H1 (cell line): Measurements from ENCODE around the gene COX5A. TPM values are rescaled to one million over a fixed set of nuclear protein-coding genes. Genes with fewer than 3 reads are reported as not detected.

Source experiments
- CTCF ChIA-PET: fragments of 300-600 bp; sonication (Branson Sonifier 250); formaldehyde crosslinking; loops from one replicate; lab custom pipeline; 2021; ENCODE audit not compliant: partially characterized antibody; lab: Charles Lee
- POLR2A ChIA-PET: fragments of 300-600 bp; sonication (Branson Sonifier 250); formaldehyde crosslinking; loops from one replicate; lab custom pipeline; 2021; ENCODE audit warnings: inconsistent platforms; ENCODE audit not compliant: partially characterized antibody; lab: Charles Lee
- DNase-seq, 2 experiments: peaks; one replicate each; pipeline versions ENCODE4 v3.0.0 to v3.0.0-alpha.2; 2010 to 2022; ENCODE audit warnings: low spot score in 2 of 2, low read depth in 1 of 2, mixed read lengths in 1 of 2
- FAIRE-seq: peaks from 2 replicates; lab custom pipeline; 2011; peaks lifted over from hg19 to GRCh38; lab: Jason Lieb, UNC
- H2AFZ ChIP-seq: 2 replicates; pipeline ENCODE4 v1.8.1; 2012; ENCODE audit warnings: low read length, inconsistent platforms
- H2AK5ac ChIP-seq: 2 replicates; pipeline ENCODE4 v1.6.1; 2013; ENCODE audit warnings: low read depth, low read length
- H2BK120ac ChIP-seq: replicated peaks from 2 replicates; pipeline ENCODE3; 2013; ENCODE audit warnings: low read depth, low read length, inconsistent platforms
- H2BK12ac ChIP-seq: 2 replicates; pipeline ENCODE4 v1.6.1; 2013; ENCODE audit warnings: low read depth, low read length
- H2BK15ac ChIP-seq: 2 replicates; pipeline ENCODE4 v1.6.1; 2013; ENCODE audit warnings: low read length
- H2BK20ac ChIP-seq: 2 replicates; pipeline ENCODE4 v1.6.1; 2013; ENCODE audit warnings: low read length
- H2BK5ac ChIP-seq: 2 replicates; pipeline ENCODE4 v1.6.1; 2013; ENCODE audit warnings: low read depth, low read length
- H3K14ac ChIP-seq: 2 replicates; pipeline ENCODE4 v1.6.1; 2013; ENCODE audit warnings: inconsistent platforms; ENCODE audit not compliant: insufficient read length
- H3K18ac ChIP-seq: 2 replicates; pipeline ENCODE4 v1.6.1; 2013; ENCODE audit warnings: low read length; ENCODE audit errors: extremely low read depth
- H3K23ac ChIP-seq: 2 replicates; pipeline ENCODE4 v1.6.1; 2013; ENCODE audit warnings: inconsistent platforms; ENCODE audit not compliant: insufficient read length
- H3K23me2 ChIP-seq: 2 replicates; pipeline ENCODE4 v1.6.1; 2013; ENCODE audit warnings: low read depth, low read length
- H3K27ac ChIP-seq: 2 replicates; pipeline ENCODE4 v1.6.1; 2011; ENCODE audit warnings: low read depth, low read length, inconsistent platforms
- H3K27me3 ChIP-seq, 4 experiments: replicated peaks in 1 of 4; 1 replicate in 1 of 4; 2 replicates in 3 of 4; pipeline versions ENCODE4 v1.6.1 to v1.8.1; 2011 to 2013; ENCODE audit warnings: low read length in 3 of 4, mild to moderate bottlenecking in 3 of 4, inconsistent platforms in 2 of 4, mixed read lengths in 2 of 4, moderate library complexity in 1 of 4; ENCODE audit not compliant: control insufficient read depth in 3 of 4, insufficient read depth in 3 of 4; ENCODE audit errors: extremely low read depth in 1 of 4
- H3K36me3 ChIP-seq, 4 experiments: 2 replicates each; pipeline versions ENCODE4 v1.6.1 to v1.8.1; 2011 to 2013; ENCODE audit warnings: mild to moderate bottlenecking in 4 of 4, low read length in 3 of 4, moderate library complexity in 2 of 4, control low read depth in 1 of 4, inconsistent platforms in 1 of 4; ENCODE audit not compliant: insufficient read depth in 4 of 4, control insufficient read depth in 2 of 4
- H3K4ac ChIP-seq: replicated peaks from 2 replicates; pipeline ENCODE3; 2013; ENCODE audit warnings: low read length, low read depth, mixed read lengths, inconsistent platforms; ENCODE audit not compliant: insufficient read length
- H3K4me1 ChIP-seq, 4 experiments: replicated peaks in 1 of 4; 1 replicate in 1 of 4; 2 replicates in 3 of 4; pipeline versions ENCODE4 v1.6.1 to v1.8.1; 2011 to 2013; ENCODE audit warnings: low read length in 3 of 4, inconsistent platforms in 2 of 4, mixed read lengths in 1 of 4; ENCODE audit not compliant: insufficient read depth in 4 of 4, control insufficient read depth in 3 of 4
- H3K4me2 ChIP-seq, 2 experiments: 2 replicates each; pipeline versions ENCODE4 v1.6.1 to v1.8.1; 2011 to 2013; ENCODE audit warnings: low read depth in 2 of 2, low read length in 2 of 2, control low read depth in 1 of 2, inconsistent platforms in 1 of 2, mild to moderate bottlenecking in 1 of 2; ENCODE audit not compliant: insufficient read depth in 1 of 2
- H3K4me3 ChIP-seq, 4 experiments: fragments of 200-600, 300-600 bp in 1 of 4; sonication (generic), shearing (Covaris generic), sonication (Bioruptor Twin) in 1 of 4; 2 replicates each; pipeline versions ENCODE4 v1.5.1 to v1.8.1; 2011 to 2016; ENCODE audit warnings: low read length in 4 of 4, low read depth in 3 of 4, control low read depth in 2 of 4, inconsistent platforms in 2 of 4, mild to moderate bottlenecking in 2 of 4, mixed read lengths in 1 of 4, moderate library complexity in 1 of 4; ENCODE audit not compliant: insufficient read depth in 2 of 4; ENCODE audit errors: extremely low read depth in 1 of 4
- H3K56ac ChIP-seq: replicated peaks from 2 replicates; pipeline ENCODE3; 2013; ENCODE audit warnings: low read depth, mild to moderate bottlenecking, mixed read lengths, low read length, inconsistent platforms; ENCODE audit not compliant: insufficient read length
- H3K79me1 ChIP-seq: 2 replicates; pipeline ENCODE4 v1.6.1; 2013; ENCODE audit warnings: low read depth, low read length, control low read depth
- H3K79me2 ChIP-seq, 2 experiments: 2 replicates each; pipeline versions ENCODE4 v1.6.1 to v1.8.1; 2012 to 2013; ENCODE audit warnings: low read length in 2 of 2, mild to moderate bottlenecking in 2 of 2, inconsistent platforms in 1 of 2; ENCODE audit not compliant: insufficient read depth in 2 of 2, control insufficient read depth in 1 of 2
- H3K9ac ChIP-seq, 4 experiments: replicated peaks in 1 of 4; 1 replicate in 1 of 4; 2 replicates in 3 of 4; pipeline versions ENCODE4 v1.6.1 to v1.8.1; 2011 to 2013; ENCODE audit warnings: low read depth in 3 of 4, low read length in 3 of 4, control low read depth in 2 of 4, mild to moderate bottlenecking in 2 of 4, moderate library complexity in 2 of 4, inconsistent platforms in 1 of 4; ENCODE audit errors: extremely low read depth in 1 of 4
- H3K9me3 ChIP-seq, 2 experiments: 2 replicates each; pipeline versions ENCODE4 v1.6.1 to v1.8.1; 2012 to 2013; ENCODE audit warnings: mild to moderate bottlenecking in 2 of 2, moderate library complexity in 2 of 2, control low read depth in 1 of 2, inconsistent platforms in 1 of 2, low read depth in 1 of 2, low read length in 1 of 2, mixed read lengths in 1 of 2; ENCODE audit not compliant: insufficient read depth in 2 of 2
- H4K20me1 ChIP-seq, 2 experiments: replicated peaks in 1 of 2; 2 replicates each; pipeline versions ENCODE3 to v1.8.1; 2011 to 2013; ENCODE audit warnings: inconsistent platforms in 2 of 2, low read length in 2 of 2, mild to moderate bottlenecking in 1 of 2; ENCODE audit not compliant: insufficient read depth in 2 of 2, control insufficient read depth in 1 of 2
- H4K5ac ChIP-seq: 2 replicates; pipeline ENCODE4 v1.6.1; 2013; ENCODE audit warnings: low read length, low read depth, mixed read lengths, inconsistent platforms; ENCODE audit not compliant: insufficient read length
- H4K8ac ChIP-seq: 2 replicates; pipeline ENCODE4 v1.8.0; 2013; ENCODE audit warnings: mild to moderate bottlenecking, moderate library complexity, low read length, inconsistent platforms; ENCODE audit not compliant: insufficient read depth; ENCODE audit errors: extremely low read depth
- H4K91ac ChIP-seq: replicated peaks from 2 replicates; pipeline ENCODE3; 2013; ENCODE audit warnings: low read length, mixed read lengths, inconsistent platforms; ENCODE audit not compliant: insufficient read length
- KDM4A ChIP-seq: IDR thresholded peaks from one replicate; pipeline ENCODE4 v1.7.1; 2012; ENCODE audit warnings: low read depth, mild to moderate bottlenecking, moderate library complexity, low read length, inconsistent platforms; ENCODE audit not compliant: severe bottlenecking
- RNF2 ChIP-seq: fragments of 200-900, 300-1000 bp; sonication (generic); IDR thresholded peaks from 2 replicates; pipeline ENCODE4 v1.7.1; 2016; ENCODE audit warnings: borderline replicate concordance, low read depth, mild to moderate bottlenecking, antibody characterized with exemption, low read length; ENCODE audit not compliant: poor library complexity, severe bottlenecking; ENCODE audit errors: missing control alignments
- SAP30 ChIP-seq: fragments of 300-600 bp; sonication (generic); IDR thresholded peaks from 2 replicates; pipeline ENCODE4 v1.7.1; 2012; ENCODE audit warnings: low read length, moderate library complexity, mild to moderate bottlenecking, inconsistent platforms; ENCODE audit not compliant: insufficient read depth, insufficient replicate concordance
- SIN3A ChIP-seq, 2 experiments: IDR thresholded peaks in 1 of 2; conservative IDR thresholded peaks in 1 of 2; 2 replicates each; pipeline ENCODE4 v1.6.1; 2011 to 2012; ENCODE audit warnings: low read length in 2 of 2, improper control_type of control experiment in 1 of 2, low read depth in 1 of 2, mild to moderate bottlenecking in 1 of 2
- SP2 ChIP-seq: IDR thresholded peaks from 2 replicates; pipeline ENCODE4 v1.6.1; 2012; ENCODE audit warnings: mild to moderate bottlenecking, low read length, inconsistent platforms
- WGBS, 2 experiments: shearing (Covaris generic) in 1 of 2; methylation state at CpG; one replicate each; pipeline versions ENCODE4 v1.1.6 to v1.1.7; 2013 to 2015; ENCODE audit warnings: low lambda C conversion rate in 2 of 2, mixed read lengths in 2 of 2, inconsistent platforms in 1 of 2, low coverage in 1 of 2, missing lambda C conversion rate in 1 of 2; ENCODE audit not compliant: insufficient replicate concordance in 2 of 2, insufficient coverage in 1 of 2, insufficient read length in 1 of 2; ENCODE audit errors: extremely low coverage in 1 of 2, missing lambda C conversion rate in 1 of 2; 5-methylcytosine and 5-hydroxymethylcytosine counted together
- polyA plus RNA-seq, 7 experiments: library from polyadenylated mRNA; depleted of rRNA in 3 of 7; stranded (reverse) in 5 of 7; unstranded in 2 of 7; fragments of >200 nt in 5 of 7; fragments of 200-250 nt in 2 of 7; gene quantifications; 1 replicate in 5 of 7; 2 replicates in 1 of 7; 4 replicates in 1 of 7; pipeline versions ENCODE4 v1.2.1 to v1.2.3, GENCODE V29; 2011 to 2013; ENCODE audit warnings: missing spikeins in 2 of 7, mixed read lengths in 2 of 7
- total RNA-seq: library from RNA; stranded (reverse); fragmentation: NEBNext Ultra II Directional; extraction: Animal tissue kit (Norgen Biotek cat#: 25700); gene quantifications from 2 replicates; pipeline ENCODE4 v1.2.1, GENCODE V29; 2021
- TF ChIP-seq, protein P1 (sequence below), 3 experiments: IDR thresholded peaks; 1 replicate in 2 of 3; 2 replicates in 1 of 3; pipeline versions ENCODE4 v1.5.1 to v1.6.1; 2011; ENCODE audit warnings: low read length in 3 of 3, mild to moderate bottlenecking in 3 of 3, inconsistent platforms in 2 of 3, low read depth in 1 of 3, moderate library complexity in 1 of 3; ENCODE audit not compliant: insufficient read depth in 1 of 3; ENCODE audit errors: control extremely low read depth in 1 of 3

COX5A gene
- total and polyA plus RNA-seq, 2 of the 8 experiments (the other 6 are each of a cell fraction or from before 2014, with no cell fraction given) = 270 to 367 TPM

DNA sequence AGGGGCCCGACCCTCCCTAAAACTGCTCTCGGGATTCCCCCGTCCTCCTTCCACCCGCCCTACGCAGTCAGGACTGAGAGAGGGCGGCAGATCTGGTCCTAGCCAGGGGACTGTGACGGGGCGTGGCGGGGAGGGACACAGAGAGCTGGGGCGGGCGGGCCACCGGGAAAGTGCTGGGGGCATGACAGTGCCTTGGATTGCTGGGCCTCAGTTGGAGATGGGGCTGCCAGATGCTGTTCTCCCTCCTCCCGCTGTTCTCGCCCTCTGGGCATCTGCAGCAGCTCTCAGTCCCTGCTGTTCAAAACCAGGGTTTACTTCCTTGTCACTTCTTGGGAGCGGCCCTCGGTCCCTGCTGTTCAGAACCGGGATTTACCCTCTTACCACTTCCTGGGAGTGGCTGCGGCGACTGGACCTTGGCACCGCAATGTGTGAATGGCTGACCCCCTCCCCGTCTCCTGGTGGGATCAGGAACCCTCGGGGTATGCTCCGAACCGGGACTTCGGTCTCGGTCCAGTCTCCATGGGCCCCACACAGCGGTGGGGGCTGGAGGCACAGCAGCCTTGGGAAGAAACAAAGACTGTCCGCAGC, 20.5 kb upstream of the COX5A start:
- Histone ChIP-seq H4K91ac (no peak overlapping the region), H2BK15ac (no peak overlapping the region), H2BK20ac (no peak overlapping the region), H3K9me3 (no peaks in the 10 kb centered on the region), H3K14ac (no peak overlapping the region), H3K23me2 (peaks cover 38% of the 10 kb centered on the region), H3K36me3 (no peaks in the 10 kb centered on the region), H3K4me2 (peak overlapping the region; percentile 95 to 98), H2BK5ac (no peak overlapping the region), H3K27ac (no peak overlapping the region), H3K79me1 (no peaks in the 10 kb centered on the region), H2AK5ac (peak overlapping the region; percentile 65; the same call in 1 of the 2 replicates), H3K4ac (no peak overlapping the region), H2AFZ (no peak overlapping the region), H3K4me3 (peak overlapping the region; percentile 60 to 77 (median 69)), H3K79me2 (peaks cover 0 to 19% of the 10 kb centered on the region in 2 experiments; a peak in 2 of 4 replicates), H2BK12ac (peak overlapping the region; percentile 68; the same call in 1 of the 2 replicates), H4K8ac (0 out of 2 replicates have a peak overlapping the region, but pooled peaks have one; percentile 45), H2BK120ac (no peak overlapping the region), H3K9ac (no peak overlapping the region), H3K27me3 (peaks cover 5 to 36% (median 33%) of the 10 kb centered on the region in 4 experiments), H3K56ac (no peak overlapping the region), H3K18ac (0 out of 2 replicates have a peak overlapping the region, but pooled peaks have one; percentile 48), H4K20me1 (peaks cover 0 to 2% of the 10 kb centered on the region in 2 experiments), H3K23ac (no peak overlapping the region), H3K4me1 (peaks cover 0 to 22% (median 13%) of the 10 kb centered on the region in 4 experiments; a peak in 6 of 7 replicates), H4K5ac (no peak overlapping the region)
- CTCF ChIA-PET = interaction anchor here (0.9 to 4.6 kb wide), 3 partner anchors 8 to 23 kb away, joined by 3 to 20 read pairs (median 4); no protein-coding TSS in a partner anchor
- peak; percentile 75 for TF ChIP-seq KDM4A
- TF ChIP-seq SIN3A (conservative IDR thresholded peaks at IDR 0.05 in 1 of 2, IDR thresholded peaks at IDR 0.05 in 1 of 2; ENCODE audit: low read depth in 1 of 2, low read length in 2 of 2) = peak; percentile 28 to 54; a peak in 1 of 4 replicates
- no peak for TF ChIP-seq SP2
- TF ChIP-seq, protein P1, sequence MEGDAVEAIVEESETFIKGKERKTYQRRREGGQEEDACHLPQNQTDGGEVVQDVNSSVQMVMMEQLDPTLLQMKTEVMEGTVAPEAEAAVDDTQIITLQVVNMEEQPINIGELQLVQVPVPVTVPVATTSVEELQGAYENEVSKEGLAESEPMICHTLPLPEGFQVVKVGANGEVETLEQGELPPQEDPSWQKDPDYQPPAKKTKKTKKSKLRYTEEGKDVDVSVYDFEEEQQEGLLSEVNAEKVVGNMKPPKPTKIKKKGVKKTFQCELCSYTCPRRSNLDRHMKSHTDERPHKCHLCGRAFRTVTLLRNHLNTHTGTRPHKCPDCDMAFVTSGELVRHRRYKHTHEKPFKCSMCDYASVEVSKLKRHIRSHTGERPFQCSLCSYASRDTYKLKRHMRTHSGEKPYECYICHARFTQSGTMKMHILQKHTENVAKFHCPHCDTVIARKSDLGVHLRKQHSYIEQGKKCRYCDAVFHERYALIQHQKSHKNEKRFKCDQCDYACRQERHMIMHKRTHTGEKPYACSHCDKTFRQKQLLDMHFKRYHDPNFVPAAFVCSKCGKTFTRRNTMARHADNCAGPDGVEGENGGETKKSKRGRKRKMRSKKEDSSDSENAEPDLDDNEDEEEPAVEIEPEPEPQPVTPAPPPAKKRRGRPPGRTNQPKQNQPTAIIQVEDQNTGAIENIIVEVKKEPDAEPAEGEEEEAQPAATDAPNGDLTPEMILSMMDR (IDR thresholded peaks at IDR 0.05; ENCODE audit: control extremely low read depth in 1 of 3, insufficient read depth in 1 of 3, low read depth in 1 of 3, low read length in 3 of 3) = peak in 2 of 3 experiments; percentile 13 to 30; a peak in 2 of 4 replicates
- peak; percentile 38 for TF ChIP-seq SAP30
- peak; percentile 22 for TF ChIP-seq RNF2
- peak in 1 of 2 experiments; percentile 63 for DNase-seq
- 1% methylated on average over 17 of the region's 28 CpGs; no CpG with 5 or more reads in 1 of the 2 experiments for WGBS, 2 experiments
- FAIRE-seq = no peak
- POLR2A ChIA-PET = interaction anchor here (1.0 to 5.7 kb wide), 5 partner anchors 13 to 65 kb away, joined by 3 to 29 read pairs (median 7); partner anchors contain the start of genes COX5A, FAM219B and PPCDC
